ENCODE data around the gene RAB7A. TPM values are rescaled to one million over a fixed set of nuclear protein-coding genes. Genes with fewer than 3 reads are reported as not detected.

Gene RAB7A
- total and polyA plus RNA-seq, 2 of the 8 experiments (the other 6 are each of a cell fraction or from before 2014, with no cell fraction given), result 179 to 195 TPM

DNA sequence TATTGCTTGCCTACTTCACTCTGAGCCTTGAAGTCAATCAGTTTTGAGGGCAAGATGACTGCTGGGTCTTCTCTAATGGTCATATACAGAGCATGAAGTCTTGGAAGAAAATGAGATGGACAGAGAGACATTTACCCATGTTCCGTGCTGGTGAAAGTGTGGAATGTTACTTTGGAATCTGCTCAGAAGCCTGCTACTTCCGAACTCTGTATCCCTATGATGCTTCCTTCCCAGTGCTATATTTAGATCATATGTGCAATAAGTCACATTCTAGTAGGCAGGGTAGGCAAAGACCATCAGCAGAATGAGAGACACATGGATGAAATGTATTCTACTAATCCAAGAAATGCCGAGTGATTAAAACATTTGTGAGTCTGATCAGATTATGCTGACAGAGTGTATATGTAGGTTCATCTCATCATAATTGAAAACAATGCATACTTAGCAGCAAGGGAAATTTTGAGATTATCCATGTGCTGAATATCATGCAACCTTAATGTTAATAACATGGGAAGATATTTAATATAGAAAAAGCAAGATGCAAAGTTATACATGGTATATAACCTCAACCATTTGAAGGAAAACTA, 60.5 kb downstream of the RAB7A start:
- Histone ChIP-seq H2BK12ac (ENCODE audit: low read depth, low read length) (no peak overlapping the region), H3K4me3 (ENCODE audit: extremely low read depth in 1 of 4, insufficient read depth in 2 of 4, low read depth in 3 of 4, low read length in 4 of 4) (no peak overlapping the region), H3K56ac (replicated peaks; ENCODE audit: insufficient read length, low read depth, low read length) (no peak overlapping the region), H3K27ac (ENCODE audit: low read depth, low read length) (no peak overlapping the region), H2BK15ac (ENCODE audit: low read length) (no peak overlapping the region), H3K14ac (ENCODE audit: insufficient read length) (no peak overlapping the region), H2BK20ac (ENCODE audit: low read length) (no peak overlapping the region), H4K8ac (ENCODE audit: extremely low read depth, insufficient read depth, low read length) (no peak overlapping the region), H4K5ac (ENCODE audit: insufficient read length, low read depth, low read length) (no peak overlapping the region), H2AFZ (ENCODE audit: low read length) (no peak overlapping the region), H2AK5ac (ENCODE audit: low read depth, low read length) (no peak overlapping the region), H3K18ac (ENCODE audit: extremely low read depth, low read length) (no peak overlapping the region), H2BK5ac (ENCODE audit: low read depth, low read length) (no peak overlapping the region), H4K20me1 (replicated peaks in 1 of 2; ENCODE audit: control insufficient read depth in 1 of 2, insufficient read depth in 2 of 2, low read length in 2 of 2) (peaks cover 27 to 34% of the 10 kb centered on the region in 2 experiments), H3K4me1 (replicated peaks in 1 of 4; ENCODE audit: control insufficient read depth in 3 of 4, insufficient read depth in 4 of 4, low read length in 3 of 4) (peaks cover 0 to 11% (median 10%) of the 10 kb centered on the region in 4 experiments; a peak in 3 of 7 replicates), H4K91ac (replicated peaks; ENCODE audit: insufficient read length, low read length) (no peak overlapping the region), H3K79me1 (ENCODE audit: low read depth, low read length) (peaks cover 15% of the 10 kb centered on the region), H3K23ac (ENCODE audit: insufficient read length) (no peak overlapping the region), H3K9ac (replicated peaks in 1 of 4; ENCODE audit: extremely low read depth in 1 of 4, low read depth in 3 of 4, low read length in 3 of 4) (no peak overlapping the region), H3K36me3 (ENCODE audit: control insufficient read depth in 2 of 4, insufficient read depth in 4 of 4, low read length in 3 of 4) (no peaks in the 10 kb centered on the region), H2BK120ac (replicated peaks; ENCODE audit: low read depth, low read length) (no peak overlapping the region), H3K4ac (replicated peaks; ENCODE audit: insufficient read length, low read depth, low read length) (no peak overlapping the region), H3K4me2 (ENCODE audit: insufficient read depth in 1 of 2, low read depth in 2 of 2, low read length in 2 of 2) (no peak overlapping the region), H3K23me2 (ENCODE audit: low read depth, low read length) (no peaks in the 10 kb centered on the region; the same call in 1 of the 2 replicates), H3K27me3 (replicated peaks in 1 of 4; ENCODE audit: control insufficient read depth in 3 of 4, extremely low read depth in 1 of 4, insufficient read depth in 3 of 4, low read length in 3 of 4) (no peaks in the 10 kb centered on the region), H3K79me2 (ENCODE audit: control insufficient read depth in 1 of 2, insufficient read depth in 2 of 2, low read length in 2 of 2) (peaks cover 10 to 98% of the 10 kb centered on the region in 2 experiments; a peak in 3 of 4 replicates), H3K9me3 (ENCODE audit: insufficient read depth in 2 of 2, low read depth in 1 of 2, low read length in 1 of 2) (no peaks in the 10 kb centered on the region)
- POLR2A ChIA-PET (ENCODE audit: partially characterized antibody), result no interaction called here
- WGBS, 2 experiments (ENCODE audit: extremely low coverage in 1 of 2, insufficient coverage in 1 of 2, insufficient read length in 1 of 2, insufficient replicate concordance in 2 of 2, low coverage in 1 of 2, low lambda C conversion rate in 2 of 2, missing lambda C conversion rate in 1 of 2), result 93% methylated on average over 3 of the region's 3 CpGs; no CpG with 5 or more reads in 1 of the 2 experiments
- no peak for FAIRE-seq
- no peak for DNase-seq (ENCODE audit: low read depth in 1 of 2, low spot score in 2 of 2)
- CTCF ChIA-PET (ENCODE audit: partially characterized antibody), result interaction anchor here (1.0 to 4.7 kb wide), 10 partner anchors 13 to 107 kb away, joined by 3 to 28 read pairs (median 6); no protein-coding TSS in a partner anchor
- TF ChIP-seq BRCA1 (IDR thresholded peaks at IDR 0.05; ENCODE audit: low read depth, low read length) (no peak), KDM4A (IDR thresholded peaks at IDR 0.05; ENCODE audit: low read depth, low read length, severe bottlenecking) (no peak), SUZ12 (IDR thresholded peaks at IDR 0.05; ENCODE audit: low read length) (no peak), EGR1 (IDR thresholded peaks at IDR 0.05; ENCODE audit: borderline replicate concordance, low read depth, low read length) (no peak), CBX8 (IDR thresholded peaks at IDR 0.05; ENCODE audit: borderline replicate concordance, low read depth, low read length) (no peak), JUND (IDR thresholded peaks at IDR 0.05; ENCODE audit: low read length) (no peak)
- TF ChIP-seq, protein P1, sequence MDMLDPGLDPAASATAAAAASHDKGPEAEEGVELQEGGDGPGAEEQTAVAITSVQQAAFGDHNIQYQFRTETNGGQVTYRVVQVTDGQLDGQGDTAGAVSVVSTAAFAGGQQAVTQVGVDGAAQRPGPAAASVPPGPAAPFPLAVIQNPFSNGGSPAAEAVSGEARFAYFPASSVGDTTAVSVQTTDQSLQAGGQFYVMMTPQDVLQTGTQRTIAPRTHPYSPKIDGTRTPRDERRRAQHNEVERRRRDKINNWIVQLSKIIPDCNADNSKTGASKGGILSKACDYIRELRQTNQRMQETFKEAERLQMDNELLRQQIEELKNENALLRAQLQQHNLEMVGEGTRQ (IDR thresholded peaks at IDR 0.05; ENCODE audit: low read length), result no peak

All from H1 (cell line).